ENCODE results near the gene ECM2.

The ECM2 gene

DNA sequence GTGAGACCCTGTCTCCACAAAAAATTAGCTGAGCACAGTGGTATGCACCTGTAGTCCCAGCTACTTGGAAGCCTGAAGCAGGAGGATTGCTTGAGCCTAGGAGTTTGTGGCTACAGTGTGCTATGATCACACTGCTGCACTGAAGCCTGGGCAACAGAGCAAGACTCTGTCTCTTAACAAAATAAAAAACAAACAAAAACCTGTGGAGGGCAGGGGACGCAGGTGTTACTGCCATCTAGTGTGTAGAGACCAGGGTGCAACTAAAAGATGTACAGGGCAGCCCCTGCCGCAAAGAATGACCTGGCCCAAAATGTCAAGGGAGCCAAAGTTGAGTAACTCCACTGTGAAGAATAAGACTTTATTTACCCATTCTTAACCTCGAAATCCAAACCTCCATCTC, 80.6 kb downstream of the ECM2 start:
- no peak for DNase-seq

DNA sequence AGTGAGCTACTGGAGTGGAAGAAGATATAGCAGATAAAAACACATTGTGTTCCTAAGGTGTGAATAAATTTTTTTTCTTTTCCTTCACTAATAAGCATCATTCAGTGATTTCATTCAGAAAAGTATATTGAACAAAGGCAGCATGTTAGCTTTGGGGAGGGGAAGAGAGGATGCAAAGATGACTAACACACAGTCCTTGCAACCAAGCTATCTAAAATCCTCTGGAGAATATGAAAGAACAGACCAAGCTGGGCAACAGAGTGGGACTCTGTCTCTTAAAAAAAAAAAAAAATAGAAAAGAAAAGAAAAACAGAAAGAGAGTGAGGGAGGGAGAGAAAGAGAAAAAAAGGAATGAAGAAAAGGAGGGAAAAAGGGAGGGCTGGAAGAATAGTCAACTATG, 89.3 kb downstream of the ECM2 start:
- no peak for DNase-seq
